Fibroblast of lung (primary cell): ENCODE measurements around the gene ACSL3. TPM values are rescaled to one million over a fixed set of nuclear protein-coding genes. Genes with fewer than 3 reads are reported as not detected.

ENCODE experiments used
- DNase-seq, 2 donors: peaks; one replicate each; pipeline versions ENCODE4 v3.0.0 to v3.0.0-alpha.2; 2010; ENCODE audit warnings: low read depth in 2 of 2
- H2AFZ ChIP-seq: 2 replicates; pipeline ENCODE4 v1.5.1; 2012; ENCODE audit warnings: low read length, control low read depth, inconsistent platforms
- H3K27ac ChIP-seq: 2 replicates; pipeline ENCODE4 v1.5.1; 2011; ENCODE audit warnings: low read length, control low read depth; ENCODE audit not compliant: insufficient read depth
- H3K27me3 ChIP-seq: 2 replicates; pipeline ENCODE4 v1.5.1; 2011; ENCODE audit warnings: mild to moderate bottlenecking, low read length; ENCODE audit not compliant: control insufficient read depth, insufficient read depth
- H3K36me3 ChIP-seq: 2 replicates; pipeline ENCODE4 v1.5.1; 2011; ENCODE audit warnings: low read length; ENCODE audit not compliant: control insufficient read depth, insufficient read depth
- H3K4me1 ChIP-seq: 2 replicates; pipeline ENCODE4 v1.5.1; 2011; ENCODE audit warnings: low read length; ENCODE audit not compliant: control insufficient read depth, insufficient read depth; ENCODE audit errors: extremely low read depth
- H3K4me2 ChIP-seq: 2 replicates; pipeline ENCODE4 v1.5.1; 2011; ENCODE audit warnings: low read length, control low read depth; ENCODE audit not compliant: insufficient read depth; ENCODE audit errors: extremely low read depth
- H3K4me3 ChIP-seq, 4 experiments: fragments of 200-600 bp in 1 of 4; sonication (generic) in 1 of 4; replicated peaks in 1 of 4; 2 replicates each; pipeline ENCODE4 v1.5.1; 2011 to 2016; ENCODE audit warnings: low read length in 4 of 4, low read depth in 3 of 4, mild to moderate bottlenecking in 3 of 4, control low read depth in 2 of 4, inconsistent platforms in 1 of 4, mixed read lengths in 1 of 4; ENCODE audit not compliant: insufficient read depth in 1 of 4; ENCODE audit errors: control extremely low read depth in 1 of 4
- H3K79me2 ChIP-seq: 2 replicates; pipeline ENCODE4 v1.5.1; 2012; ENCODE audit warnings: mild to moderate bottlenecking, low read length, inconsistent platforms; ENCODE audit not compliant: control insufficient read depth, insufficient read depth
- H3K9ac ChIP-seq: 2 replicates; pipeline ENCODE4 v1.5.1; 2011; ENCODE audit warnings: mild to moderate bottlenecking, low read length, control low read depth; ENCODE audit not compliant: insufficient read depth
- H3K9me3 ChIP-seq: 2 replicates; pipeline ENCODE4 v1.5.1; 2012; ENCODE audit warnings: low read depth, low read length; ENCODE audit not compliant: control insufficient read depth, insufficient read depth
- H4K20me1 ChIP-seq: 2 replicates; pipeline ENCODE4 v1.5.1; 2011; ENCODE audit warnings: low read length; ENCODE audit not compliant: control insufficient read depth, insufficient read depth; ENCODE audit errors: extremely low read depth
- EZH2 ChIP-seq: IDR thresholded peaks from 2 replicates; pipeline ENCODE4 v1.5.1; 2012; ENCODE audit warnings: low read length, control low read depth, mild to moderate bottlenecking; ENCODE audit errors: missing control alignments
- polyA plus RNA-seq, 2 donors: library from polyadenylated mRNA; depleted of rRNA in 1 of 2; stranded (reverse) in 1 of 2; unstranded in 1 of 2; fragments of >200 nt; gene quantifications; 2 replicates each; pipeline ENCODE4 v1.2.1, GENCODE V29; 2011 to 2012; ENCODE audit warnings: missing spikeins in 1 of 2
- total RNA-seq: library from RNA; depleted of rRNA; stranded (reverse); fragments of >200 nt; gene quantifications from 2 replicates; pipeline ENCODE4 v1.2.1, GENCODE V29; 2014
- TF ChIP-seq, protein P1 (sequence below), 2 donors: IDR thresholded peaks in 1 of 2; conservative IDR thresholded peaks in 1 of 2; 1 replicate in 1 of 2; 2 replicates in 1 of 2; pipeline ENCODE4 v1.5.1; 2011 to 2012; ENCODE audit warnings: low read length in 2 of 2, control low read depth in 1 of 2, inconsistent platforms in 1 of 2, low read depth in 1 of 2, mild to moderate bottlenecking in 1 of 2

The ACSL3 gene
- total and polyA plus RNA-seq, 2 donors (not counting 1 experiment from before 2014, with no cell fraction given), result 147 to 377 TPM

DNA sequence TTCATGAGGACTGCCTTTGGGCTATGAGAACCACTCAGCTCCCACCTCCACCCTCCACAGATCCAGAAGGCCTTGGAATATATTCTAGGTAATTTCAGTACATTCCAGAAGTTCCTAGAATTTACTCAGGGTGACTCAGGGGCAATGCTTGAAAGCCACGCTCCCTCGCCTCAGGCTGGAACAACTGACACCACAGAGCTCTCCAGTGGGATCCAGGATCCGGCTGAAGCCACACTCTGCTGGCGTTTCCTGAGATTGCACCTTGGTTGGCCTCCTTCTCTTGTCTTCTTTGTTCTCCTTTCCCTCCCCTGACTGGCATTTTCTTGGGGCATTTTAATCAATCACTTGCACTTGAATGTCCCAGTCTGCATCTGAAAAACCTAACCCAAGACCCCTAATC lies 98.5 kb downstream of the ACSL3 start:
- H3K4me2 ChIP-seq, result no peak overlapping the region
- no peaks in the 10 kb centered on the region for H3K27me3 ChIP-seq
- no peak overlapping the region for H2AFZ ChIP-seq
- H3K9me3 ChIP-seq, result no peaks in the 10 kb centered on the region
- H3K79me2 ChIP-seq, result no peaks in the 10 kb centered on the region
- TF ChIP-seq, protein P1, sequence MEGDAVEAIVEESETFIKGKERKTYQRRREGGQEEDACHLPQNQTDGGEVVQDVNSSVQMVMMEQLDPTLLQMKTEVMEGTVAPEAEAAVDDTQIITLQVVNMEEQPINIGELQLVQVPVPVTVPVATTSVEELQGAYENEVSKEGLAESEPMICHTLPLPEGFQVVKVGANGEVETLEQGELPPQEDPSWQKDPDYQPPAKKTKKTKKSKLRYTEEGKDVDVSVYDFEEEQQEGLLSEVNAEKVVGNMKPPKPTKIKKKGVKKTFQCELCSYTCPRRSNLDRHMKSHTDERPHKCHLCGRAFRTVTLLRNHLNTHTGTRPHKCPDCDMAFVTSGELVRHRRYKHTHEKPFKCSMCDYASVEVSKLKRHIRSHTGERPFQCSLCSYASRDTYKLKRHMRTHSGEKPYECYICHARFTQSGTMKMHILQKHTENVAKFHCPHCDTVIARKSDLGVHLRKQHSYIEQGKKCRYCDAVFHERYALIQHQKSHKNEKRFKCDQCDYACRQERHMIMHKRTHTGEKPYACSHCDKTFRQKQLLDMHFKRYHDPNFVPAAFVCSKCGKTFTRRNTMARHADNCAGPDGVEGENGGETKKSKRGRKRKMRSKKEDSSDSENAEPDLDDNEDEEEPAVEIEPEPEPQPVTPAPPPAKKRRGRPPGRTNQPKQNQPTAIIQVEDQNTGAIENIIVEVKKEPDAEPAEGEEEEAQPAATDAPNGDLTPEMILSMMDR (conservative IDR thresholded peaks at IDR 0.05 in 1 of 2, IDR thresholded peaks at IDR 0.05 in 1 of 2; ENCODE audit: low read depth in 1 of 2, low read length in 2 of 2), result peak in 1 of 2 donors; percentile 39
- TF ChIP-seq EZH2, result no peak
- no peaks in the 10 kb centered on the region for H4K20me1 ChIP-seq
- peak; percentile 52 to 92 for DNase-seq
- H3K36me3 ChIP-seq, result no peaks in the 10 kb centered on the region
- H3K4me1 ChIP-seq, result peaks cover 9% of the 10 kb centered on the region
- H3K27ac ChIP-seq, result no peak overlapping the region
- no peak overlapping the region for H3K9ac ChIP-seq
- no peak overlapping the region for H3K4me3 ChIP-seq

DNA sequence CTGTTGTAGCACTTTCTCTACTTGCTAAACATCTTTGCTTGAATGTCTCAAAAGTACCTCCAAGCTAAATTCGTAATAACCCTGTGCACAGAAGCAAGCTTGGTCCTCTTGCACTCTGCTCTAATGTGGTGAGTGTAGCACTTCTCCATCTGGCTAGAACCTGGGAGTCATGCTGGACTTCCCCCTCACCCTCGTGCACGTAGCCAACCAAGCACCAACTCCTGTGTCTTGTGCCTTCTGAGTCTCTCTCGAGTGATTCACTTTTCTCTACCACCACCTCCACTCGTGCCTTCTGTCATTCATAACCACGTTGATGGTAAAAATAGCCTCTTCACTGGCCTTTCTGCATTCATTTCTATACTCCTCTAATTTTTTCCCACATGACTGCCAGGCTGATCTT lies 99.3 kb downstream of the ACSL3 start:
- Histone ChIP-seq H3K9ac (no peak overlapping the region), H2AFZ (no peak overlapping the region), H3K9me3 (no peaks in the 10 kb centered on the region), H3K4me3 (no peak overlapping the region), H3K27me3 (no peaks in the 10 kb centered on the region), H4K20me1 (no peaks in the 10 kb centered on the region), H3K4me2 (no peak overlapping the region), H3K4me1 (peaks cover 9% of the 10 kb centered on the region), H3K79me2 (no peaks in the 10 kb centered on the region), H3K36me3 (no peaks in the 10 kb centered on the region), H3K27ac (no peak overlapping the region)
- no peak for TF ChIP-seq EZH2
- TF ChIP-seq, protein P1 (conservative IDR thresholded peaks at IDR 0.05 in 1 of 2, IDR thresholded peaks at IDR 0.05 in 1 of 2; ENCODE audit: low read depth in 1 of 2, low read length in 2 of 2), result no peak
- DNase-seq, result peak in 1 of 2 donors; percentile 75

DNA sequence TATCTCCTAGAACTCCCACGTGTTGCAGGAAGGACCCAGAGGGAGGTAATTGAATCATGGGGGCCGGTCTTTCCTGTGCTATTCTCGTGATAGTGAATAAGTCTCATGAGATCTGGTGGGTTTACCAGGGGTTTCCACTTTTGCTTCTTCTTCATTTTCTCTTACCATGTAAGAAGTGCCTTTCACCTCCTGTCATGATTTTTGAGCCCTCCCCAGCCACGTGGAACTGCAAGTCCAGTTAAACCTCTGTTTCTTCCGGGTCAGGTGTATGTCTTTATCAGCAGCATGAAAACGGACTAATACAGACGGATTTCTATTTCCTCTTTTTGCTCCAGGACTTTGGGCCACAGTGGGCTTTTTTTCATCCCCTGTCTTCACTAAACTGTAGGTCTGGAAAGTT lies 102.8 kb downstream of the ACSL3 start:
- Histone ChIP-seq H3K9ac (no peak overlapping the region), H3K4me2 (no peak overlapping the region), H3K79me2 (no peaks in the 10 kb centered on the region), H3K4me1 (peaks cover 9% of the 10 kb centered on the region), H3K27ac (no peak overlapping the region), H3K4me3 (no peak overlapping the region), H2AFZ (no peak overlapping the region), H3K9me3 (no peaks in the 10 kb centered on the region), H3K27me3 (no peaks in the 10 kb centered on the region), H4K20me1 (no peaks in the 10 kb centered on the region), H3K36me3 (no peaks in the 10 kb centered on the region)
- DNase-seq, result no peak
- TF ChIP-seq, protein P1 (conservative IDR thresholded peaks at IDR 0.05 in 1 of 2, IDR thresholded peaks at IDR 0.05 in 1 of 2; ENCODE audit: low read depth in 1 of 2, low read length in 2 of 2), result no peak
- no peak for TF ChIP-seq EZH2
